Gastrocnemius medialis (tissue), 4 donors: Measurements from ENCODE around the gene WFDC5. TPM values are rescaled to one million over a fixed set of nuclear protein-coding genes. Genes with fewer than 3 reads are reported as not detected.

Source experiments
- ATAC-seq, 2 donors: fragments of 150-250 bp; one replicate each; pipeline ENCODE4 v1.9.1; 2016
- DNase-seq, 2 donors: peaks; one replicate each; pipeline ENCODE4 v3.0.0-alpha.2; 2019
- H3K27ac ChIP-seq, 4 donors: fragments of 200-600 bp; sonication (generic); 1 replicate in 1 of 4; 2 replicates in 3 of 4; pipeline ENCODE4 v1.5.1; 2016 to 2018; ENCODE audit warnings: mild to moderate bottlenecking in 2 of 4, moderate library complexity in 1 of 4
- H3K27me3 ChIP-seq, 3 donors: fragments of 200-600 bp; sonication (generic) in 2 of 3; 1 replicate in 1 of 3; 2 replicates in 2 of 3; pipeline versions ENCODE4 v1.5.1 to v1.6.0; 2016 to 2019; ENCODE audit warnings: mild to moderate bottlenecking in 1 of 3, moderate library complexity in 1 of 3
- H3K36me3 ChIP-seq, 2 donors: fragments of 200-600 bp; sonication (generic) in 1 of 2; one replicate each; pipeline ENCODE4 v1.5.1; 2017 to 2018
- H3K4me1 ChIP-seq, 2 donors: fragments of 200-600 bp; sonication (generic) in 1 of 2; one replicate each; pipeline ENCODE4 v1.5.1; 2016 to 2017; ENCODE audit warnings: mild to moderate bottlenecking in 2 of 2
- H3K4me3 ChIP-seq, 4 donors: fragments of 200-600 bp; sonication (generic) in 3 of 4; 1 replicate in 1 of 4; 2 replicates in 3 of 4; pipeline ENCODE4 v1.5.1; 2016 to 2019; ENCODE audit warnings: mild to moderate bottlenecking in 2 of 4
- H3K9me3 ChIP-seq, 3 donors: fragments of 200-600 bp; sonication (generic) in 2 of 3; 1 replicate in 1 of 3; 2 replicates in 2 of 3; pipeline ENCODE4 v1.5.1; 2016 to 2019
- POLR2A ChIP-seq, 2 donors: fragments of 450-650 bp; IDR thresholded peaks; one replicate each; pipeline ENCODE4 v1.6.1; 2017; ENCODE audit warnings: antibody characterized with exemption in 2 of 2, mild to moderate bottlenecking in 2 of 2, moderate library complexity in 2 of 2
- in situ Hi-C, 4 donors: fragments of 200-750 bp; cut with MboI; loops; one replicate each; pipeline versions ENCODE4 v1.15.0 to v1.8.0; 2017; ENCODE audit warnings: low sequenced_read_pairs in 4 of 4
- intact Hi-C: fragments of 100-400 bp; cut with DNase I; formaldehyde crosslinking; loops from one replicate; pipeline ENCODE4 v1.15.1; 2023; ENCODE audit warnings: low total_unique reads
- total RNA-seq, 4 donors: library from RNA; depleted of rRNA; stranded (reverse); fragments of >200 nt; gene quantifications; one replicate each; pipeline versions ENCODE4 v1.1.0 to v1.2.3, GENCODE V29; 2016
- TF ChIP-seq, protein P1 (sequence below), 5 experiments: fragments of 450-650 bp in 3 of 5; fragments of 200-600 bp in 2 of 5; sonication (generic) in 2 of 5; IDR thresholded peaks in 4 of 5; conservative IDR thresholded peaks in 1 of 5; 1 replicate in 4 of 5; 2 replicates in 1 of 5; pipeline ENCODE4 v1.5.1; 2016 to 2019; ENCODE audit warnings: antibody characterized with exemption in 5 of 5, mild to moderate bottlenecking in 3 of 5, moderate library complexity in 3 of 5

Gene WFDC5
- total RNA-seq, 4 donors from 2014 or later, result not detected

DNA sequence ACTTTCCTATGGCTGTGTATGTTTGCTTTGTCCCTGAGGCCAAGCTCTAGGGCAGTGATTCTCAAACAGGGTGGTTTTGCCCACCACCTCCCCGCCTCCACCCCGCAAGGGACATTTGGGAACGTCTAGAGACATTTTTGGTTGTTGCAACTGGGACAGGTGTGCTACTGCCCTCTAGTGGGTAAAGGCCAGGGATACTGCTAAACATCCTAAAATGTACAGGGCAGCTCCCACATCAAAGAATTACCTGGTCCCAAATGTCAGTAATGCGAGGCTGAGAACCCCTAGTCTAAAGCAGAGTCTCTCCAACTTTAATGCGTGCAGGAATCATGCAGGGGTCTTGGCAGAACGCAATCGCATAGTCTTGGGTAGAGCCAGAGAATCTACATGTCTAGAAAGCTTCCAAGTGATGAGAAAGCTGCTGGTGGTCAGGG lies 19.2 kb downstream of the WFDC5 start:
- no peak overlapping the region for H3K4me3 ChIP-seq
- H3K9me3 ChIP-seq, result no peaks in the 10 kb centered on the region
- intact Hi-C loops, result loop anchor here (1.0 to 10.0 kb wide), 2 partner anchors 52 to 81 kb away; no protein-coding TSS in a partner anchor
- in situ Hi-C loops, result loop anchor here in 2 of 4 donors (10.0 kb wide), 1 partner anchor 51 kb away; no protein-coding TSS in a partner anchor
- H3K4me1 ChIP-seq, result no peaks in the 10 kb centered on the region
- peaks cover 42 to 47% (median 43%) of the 10 kb centered on the region in 3 donors for H3K27me3 ChIP-seq
- H3K27ac ChIP-seq, result no peak overlapping the region
- DNase-seq (peak; percentile 10 to 22), ATAC-seq (peak; percentile 20 to 81)
- no peaks in the 10 kb centered on the region for H3K36me3 ChIP-seq
- TF ChIP-seq POLR2A (IDR thresholded peaks at IDR 0.05), result no peak
- TF ChIP-seq, protein P1, sequence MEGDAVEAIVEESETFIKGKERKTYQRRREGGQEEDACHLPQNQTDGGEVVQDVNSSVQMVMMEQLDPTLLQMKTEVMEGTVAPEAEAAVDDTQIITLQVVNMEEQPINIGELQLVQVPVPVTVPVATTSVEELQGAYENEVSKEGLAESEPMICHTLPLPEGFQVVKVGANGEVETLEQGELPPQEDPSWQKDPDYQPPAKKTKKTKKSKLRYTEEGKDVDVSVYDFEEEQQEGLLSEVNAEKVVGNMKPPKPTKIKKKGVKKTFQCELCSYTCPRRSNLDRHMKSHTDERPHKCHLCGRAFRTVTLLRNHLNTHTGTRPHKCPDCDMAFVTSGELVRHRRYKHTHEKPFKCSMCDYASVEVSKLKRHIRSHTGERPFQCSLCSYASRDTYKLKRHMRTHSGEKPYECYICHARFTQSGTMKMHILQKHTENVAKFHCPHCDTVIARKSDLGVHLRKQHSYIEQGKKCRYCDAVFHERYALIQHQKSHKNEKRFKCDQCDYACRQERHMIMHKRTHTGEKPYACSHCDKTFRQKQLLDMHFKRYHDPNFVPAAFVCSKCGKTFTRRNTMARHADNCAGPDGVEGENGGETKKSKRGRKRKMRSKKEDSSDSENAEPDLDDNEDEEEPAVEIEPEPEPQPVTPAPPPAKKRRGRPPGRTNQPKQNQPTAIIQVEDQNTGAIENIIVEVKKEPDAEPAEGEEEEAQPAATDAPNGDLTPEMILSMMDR (IDR thresholded peaks at IDR 0.05 in 4 of 5, conservative IDR thresholded peaks at IDR 0.05 in 1 of 5), result peak; percentile 39 to 72 (median 50)

GRCh38 chr20:45094864-45095574 lies 20.0 kb downstream of the WFDC5 start:
- Histone ChIP-seq H3K27me3 (peaks cover 34 to 39% (median 37%) of the 10 kb centered on the region in 3 donors), H3K4me1 (no peaks in the 10 kb centered on the region), H3K9me3 (no peaks in the 10 kb centered on the region), H3K27ac (no peak overlapping the region), H3K4me3 (no peak overlapping the region), H3K36me3 (no peaks in the 10 kb centered on the region)
- TF ChIP-seq, protein P1 (IDR thresholded peaks at IDR 0.05 in 4 of 5, conservative IDR thresholded peaks at IDR 0.05 in 1 of 5), result no peak
- no peak for TF ChIP-seq POLR2A (IDR thresholded peaks at IDR 0.05)
- ATAC-seq, result no peak
- no peak for DNase-seq
- intact Hi-C loops, result loop anchor here (1.0 to 10.0 kb wide), 2 partner anchors 51 to 80 kb away; no protein-coding TSS in a partner anchor
- in situ Hi-C loops, result loop anchor here in 2 of 4 donors (10.0 kb wide), 1 partner anchor 50 kb away; no protein-coding TSS in a partner anchor

DNA sequence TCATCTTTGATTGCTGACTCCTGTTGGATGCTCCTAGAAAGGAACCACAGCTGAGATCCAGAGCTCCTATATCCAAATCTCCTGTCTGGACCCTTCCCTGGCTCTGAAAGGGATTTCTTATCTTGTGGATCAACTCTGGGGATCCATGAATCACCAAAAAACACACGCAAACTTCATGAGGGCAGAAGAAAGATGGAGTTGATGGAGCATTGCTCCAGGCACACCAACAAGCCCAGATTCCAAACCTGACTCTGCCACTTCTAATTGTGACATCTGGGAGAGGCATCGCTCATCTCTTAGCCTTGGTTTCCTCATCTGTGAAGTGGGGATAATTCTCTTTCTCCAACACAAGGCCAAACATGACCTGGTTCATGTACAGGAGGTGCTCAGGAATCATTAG lies 20.8 kb downstream of the WFDC5 start:
- H3K4me3 ChIP-seq, result no peak overlapping the region
- in situ Hi-C loops, result loop anchor here in 2 of 4 donors (10.0 kb wide), 1 partner anchor 49 kb away; no protein-coding TSS in a partner anchor
- DNase-seq, result no peak
- H3K27ac ChIP-seq, result no peak overlapping the region
- no peaks in the 10 kb centered on the region for H3K9me3 ChIP-seq
- intact Hi-C loops, result loop anchor here (10.0 kb wide), 1 partner anchor 79 kb away; no protein-coding TSS in a partner anchor
- peaks cover 26 to 31% (median 29%) of the 10 kb centered on the region in 3 donors for H3K27me3 ChIP-seq
- H3K4me1 ChIP-seq, result no peaks in the 10 kb centered on the region
- H3K36me3 ChIP-seq, result no peaks in the 10 kb centered on the region
- ATAC-seq, result no peak
- TF ChIP-seq, protein P1 (IDR thresholded peaks at IDR 0.05 in 4 of 5, conservative IDR thresholded peaks at IDR 0.05 in 1 of 5), result no peak

- no peaks in the 10 kb centered on the region for H3K4me1 ChIP-seq
- ATAC-seq (no peak), DNase-seq (no peak)
- H3K36me3 ChIP-seq, result no peaks in the 10 kb centered on the region
- intact Hi-C loops, result loop anchor here (10.0 kb wide), 1 partner anchor 78 kb away; no protein-coding TSS in a partner anchor
- in situ Hi-C loops, result loop anchor here in 2 of 4 donors (10.0 kb wide), 1 partner anchor 48 kb away; no protein-coding TSS in a partner anchor
- TF ChIP-seq POLR2A (IDR thresholded peaks at IDR 0.05), result no peak
- TF ChIP-seq, protein P1 (IDR thresholded peaks at IDR 0.05 in 4 of 5, conservative IDR thresholded peaks at IDR 0.05 in 1 of 5), result no peak
- no peak overlapping the region for H3K27ac ChIP-seq
- H3K4me3 ChIP-seq, result no peak overlapping the region
- no peaks in the 10 kb centered on the region for H3K9me3 ChIP-seq
- peaks cover 17 to 19% (median 19%) of the 10 kb centered on the region in 3 donors for H3K27me3 ChIP-seq
These were observed 22.1 kb downstream of the WFDC5 start for GRCh38 chr20:45092898-45093297.
